ENCODE data around the gene AHNAK.

GRCh38 chr11:62538470-62539237 is 8.0 kb downstream of the AHNAK start:
- no peak for TF ChIP-seq REST (tag by site-specific recombination; IDR thresholded peaks at IDR 0.05)
- TF ChIP-seq ZEB2 (tag by site-specific recombination; IDR thresholded peaks at IDR 0.05) = no peak
- TF ChIP-seq ZSCAN30 (tag by site-specific recombination; IDR thresholded peaks at IDR 0.05) = no peak
- no peak for TF ChIP-seq CTCF (tag by site-specific recombination; IDR thresholded peaks at IDR 0.05)
- TF ChIP-seq ZNF768 (tag by site-specific recombination; IDR thresholded peaks at IDR 0.05) = no peak

Data from HEK293 (cell line).